Heart left ventricle (tissue), 16 donors: ENCODE measurements around the gene MAP3K4. TPM values are rescaled to one million over a fixed set of nuclear protein-coding genes. Genes with fewer than 3 reads are reported as not detected.
A peak's percentile ranks its signal among the peaks of the same experiment; 100 is the strongest.
"Not testable (repeated sequence)": the region's sequence is repeated elsewhere in the genome, so short reads cannot be mapped to it uniquely, and the experiment has no call there.

Experiments
- ATAC-seq, 4 donors: fragments of 200-7000 bp; cut with Tn5 transposase; one replicate each; pipeline ENCODE4 v1.9.1; 2020 to 2022; ENCODE audit warnings: moderate library complexity in 4 of 4, mild to moderate bottlenecking in 3 of 4, moderate number of reproducible peaks in 1 of 4
- DNase-seq, 5 donors: peaks; one replicate each; pipeline ENCODE4 v3.0.0-alpha.2; 2020
- H3K27ac ChIP-seq, 12 donors: fragments of 200-600 bp; sonication (generic) in 4 of 12; one replicate each; pipeline versions ENCODE4 v1.5.0 to v1.8.0; 2016 to 2022; ENCODE audit warnings: mild to moderate bottlenecking in 2 of 12
- H3K27me3 ChIP-seq, 9 donors: fragments of 200-600 bp; sonication (generic) in 2 of 9; one replicate each; pipeline versions ENCODE4 v1.5.1 to v1.8.0; 2016 to 2022; ENCODE audit warnings: mild to moderate bottlenecking in 3 of 9
- H3K36me3 ChIP-seq, 9 donors: fragments of 200-600 bp; sonication (generic) in 2 of 9; one replicate each; pipeline versions ENCODE4 v1.5.0 to v1.8.0; 2018 to 2022; ENCODE audit warnings: mild to moderate bottlenecking in 2 of 9
- H3K4me1 ChIP-seq, 12 donors: fragments of 200-600 bp; sonication (generic) in 4 of 12; one replicate each; pipeline versions ENCODE4 v1.5.0 to v1.8.0; 2016 to 2022; ENCODE audit warnings: mild to moderate bottlenecking in 3 of 12
- H3K4me3 ChIP-seq, 12 donors: fragments of 200-600 bp; sonication (generic) in 4 of 12; one replicate each; pipeline versions ENCODE4 v1.5.0 to v1.8.0; 2017 to 2022; ENCODE audit warnings: mild to moderate bottlenecking in 9 of 12, moderate library complexity in 4 of 12
- H3K9me3 ChIP-seq, 12 donors: fragments of 200-600 bp; sonication (generic) in 4 of 12; one replicate each; pipeline versions ENCODE4 v1.5.0 to v1.8.0; 2016 to 2022; ENCODE audit warnings: mild to moderate bottlenecking in 1 of 12
- POLR2A ChIP-seq, 2 donors: fragments of 450-650 bp; IDR thresholded peaks; one replicate each; pipeline ENCODE4 v1.6.1; 2017; ENCODE audit warnings: antibody characterized with exemption in 2 of 2, mild to moderate bottlenecking in 2 of 2, moderate library complexity in 2 of 2
- WGBS, 4 donors: extraction: QIAGEN DNeasy Blood & Tissue Kit in 2 of 4; methylation state at CpG; one replicate each; pipeline versions ENCODE4 v1.1.5 to v1.1.7; 2013 to 2018; 5-methylcytosine and 5-hydroxymethylcytosine counted together
- intact Hi-C, 10 donors: fragments of 100-400 bp; cut with DNase I; formaldehyde crosslinking; loops; one replicate each; pipeline versions ENCODE4 v1.11.1 to v1.14.2; 2022
- polyA plus RNA-seq, 2 donors: library from polyadenylated mRNA; stranded (reverse); fragments of 200-250 nt; gene quantifications; one replicate each; pipeline ENCODE4 v1.2.3, GENCODE V29; 2013
- total RNA-seq, 9 donors: library from RNA; depleted of rRNA in 2 of 9; stranded (reverse); fragments of >200 nt in 2 of 9; fragmentation: NEBNext Ultra II Directional in 3 of 9; extraction: Animal tissue kit (Norgen Biotek cat#: 25700) in 3 of 9; gene quantifications; one replicate each; pipeline versions ENCODE4 v1.1.0 to v1.2.4, GENCODE V29; 2016 to 2023
- TF ChIP-seq, protein P1 (sequence below), 12 donors: fragments of 200-600 bp; sonication (generic) in 4 of 12; IDR thresholded peaks; one replicate each; pipeline versions ENCODE4 v1.5.0 to v1.8.0; 2018 to 2022; ENCODE audit warnings: antibody characterized with exemption in 12 of 12, mild to moderate bottlenecking in 5 of 12
- donor health status: ischemic (EF 13 %, LVEDD 7.1; RV severe dilation, severe dysfunction).
- donor health status: healthy with polysubstance abuse.
- donor health status: DM: no; HTN: yes; CAD: no.
- donor health status: DM: no; HTN: no; CAD: no.
- donor health status: ischemic (EF 25% LVEDD 6.9; RV normal size, moderate dysfunction).
- donor health status: ischemic (EF 25% LVEDD 5.7; RV mildly dilated, moderate dysfunction).
- donor health status: healthy.
- donor health status: DM: yes; HTN: yes; CAD: no.
- donor health status: ischemic (EF 35%, LVEDD 5.7; RV mildly dilated, moderate dysfunction).
- donor health status: nonischemic (EF 11% LVEDD 7.7; RV severe dilation, severe dysfunction).
- donor health status: DM: yes; HTN: yes; CAD: no.
- donor health status: PGD.
- donor health status: ischemic (EF 29% LVEDD 5.4; RV normal size, mild dysfunction).
- donor health status: nonischemic (EF 23%, LVEDD 6.1; RV moderate dilation, normal function).

Gene MAP3K4
- total and polyA plus RNA-seq, 11 donors: 9.2 to 39.1 (median 28.4) TPM

DNA sequence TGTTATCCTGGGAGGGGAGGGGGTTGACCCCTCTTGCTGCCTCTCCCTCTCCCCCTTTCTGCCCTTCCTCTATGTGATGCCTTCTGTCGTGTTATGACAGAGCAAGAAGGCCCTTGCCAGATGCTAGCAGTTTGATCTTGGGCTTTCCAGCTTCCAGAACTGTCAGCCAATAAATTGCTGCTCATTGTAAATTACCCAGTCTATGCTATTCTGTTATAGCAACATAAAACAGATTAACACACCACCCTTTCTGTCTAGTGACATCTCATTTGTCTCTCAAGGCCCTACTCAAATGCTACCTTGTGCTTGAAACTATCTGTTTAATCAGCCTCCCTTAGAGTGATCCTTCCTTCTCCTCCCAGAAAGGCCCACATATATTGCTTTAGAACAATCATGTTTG lies 16.4 kb upstream of the MAP3K4 start:
- H3K9me3 ChIP-seq: no peaks in the 10 kb centered on the region
- no peaks in the 10 kb centered on the region for H3K36me3 ChIP-seq
- peak overlapping the region in 8 of 12 donors; percentile 57 to 85 (median 79) for H3K27ac ChIP-seq
- no peak overlapping the region for H3K4me3 ChIP-seq
- TF ChIP-seq, protein P1, sequence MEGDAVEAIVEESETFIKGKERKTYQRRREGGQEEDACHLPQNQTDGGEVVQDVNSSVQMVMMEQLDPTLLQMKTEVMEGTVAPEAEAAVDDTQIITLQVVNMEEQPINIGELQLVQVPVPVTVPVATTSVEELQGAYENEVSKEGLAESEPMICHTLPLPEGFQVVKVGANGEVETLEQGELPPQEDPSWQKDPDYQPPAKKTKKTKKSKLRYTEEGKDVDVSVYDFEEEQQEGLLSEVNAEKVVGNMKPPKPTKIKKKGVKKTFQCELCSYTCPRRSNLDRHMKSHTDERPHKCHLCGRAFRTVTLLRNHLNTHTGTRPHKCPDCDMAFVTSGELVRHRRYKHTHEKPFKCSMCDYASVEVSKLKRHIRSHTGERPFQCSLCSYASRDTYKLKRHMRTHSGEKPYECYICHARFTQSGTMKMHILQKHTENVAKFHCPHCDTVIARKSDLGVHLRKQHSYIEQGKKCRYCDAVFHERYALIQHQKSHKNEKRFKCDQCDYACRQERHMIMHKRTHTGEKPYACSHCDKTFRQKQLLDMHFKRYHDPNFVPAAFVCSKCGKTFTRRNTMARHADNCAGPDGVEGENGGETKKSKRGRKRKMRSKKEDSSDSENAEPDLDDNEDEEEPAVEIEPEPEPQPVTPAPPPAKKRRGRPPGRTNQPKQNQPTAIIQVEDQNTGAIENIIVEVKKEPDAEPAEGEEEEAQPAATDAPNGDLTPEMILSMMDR (IDR thresholded peaks at IDR 0.05): no peak
- no peak for TF ChIP-seq POLR2A (IDR thresholded peaks at IDR 0.05)
- ATAC-seq (no peak), DNase-seq (no peak)
- intact Hi-C loops: no loop called here
- peaks cover 0 to 32% (median 19%) of the 10 kb centered on the region in 12 donors for H3K4me1 ChIP-seq
- 52 to 70% (median 58%) methylated on average over 1 of the region's 1 CpG for WGBS, 4 donors
- H3K27me3 ChIP-seq: no peaks in the 10 kb centered on the region

DNA sequence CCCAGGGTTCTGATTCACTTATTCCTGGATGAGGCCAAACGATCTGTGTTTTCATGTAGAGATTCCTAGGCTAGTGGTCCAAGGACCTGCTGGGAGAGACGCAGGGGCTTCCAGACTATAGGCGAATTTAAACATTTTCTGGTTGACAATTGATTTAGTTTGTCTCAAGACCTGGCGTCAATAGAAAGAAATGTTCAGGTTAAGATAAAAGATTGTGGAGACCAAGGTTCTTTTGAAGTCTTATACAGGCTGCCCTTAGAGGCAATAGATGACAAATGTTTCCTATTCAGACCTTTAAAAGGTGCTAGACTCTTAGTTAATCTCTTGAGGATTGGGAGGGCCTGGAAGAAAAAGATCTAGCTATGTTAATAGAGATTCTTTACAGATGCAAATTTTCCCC lies 15.6 kb upstream of the MAP3K4 start:
- H3K36me3 ChIP-seq, intact Hi-C loops, ATAC-seq, H3K27me3 ChIP-seq, H3K27ac ChIP-seq, H3K4me3 ChIP-seq, H3K9me3 ChIP-seq, DNase-seq: not testable (repeated sequence)
- peaks cover 0 to 32% (median 19%) of the 10 kb centered on the region in 12 donors for H3K4me1 ChIP-seq
- WGBS, 4 donors: 88 to 97% (median 93%) methylated on average over 4 of the region's 4 CpGs

DNA sequence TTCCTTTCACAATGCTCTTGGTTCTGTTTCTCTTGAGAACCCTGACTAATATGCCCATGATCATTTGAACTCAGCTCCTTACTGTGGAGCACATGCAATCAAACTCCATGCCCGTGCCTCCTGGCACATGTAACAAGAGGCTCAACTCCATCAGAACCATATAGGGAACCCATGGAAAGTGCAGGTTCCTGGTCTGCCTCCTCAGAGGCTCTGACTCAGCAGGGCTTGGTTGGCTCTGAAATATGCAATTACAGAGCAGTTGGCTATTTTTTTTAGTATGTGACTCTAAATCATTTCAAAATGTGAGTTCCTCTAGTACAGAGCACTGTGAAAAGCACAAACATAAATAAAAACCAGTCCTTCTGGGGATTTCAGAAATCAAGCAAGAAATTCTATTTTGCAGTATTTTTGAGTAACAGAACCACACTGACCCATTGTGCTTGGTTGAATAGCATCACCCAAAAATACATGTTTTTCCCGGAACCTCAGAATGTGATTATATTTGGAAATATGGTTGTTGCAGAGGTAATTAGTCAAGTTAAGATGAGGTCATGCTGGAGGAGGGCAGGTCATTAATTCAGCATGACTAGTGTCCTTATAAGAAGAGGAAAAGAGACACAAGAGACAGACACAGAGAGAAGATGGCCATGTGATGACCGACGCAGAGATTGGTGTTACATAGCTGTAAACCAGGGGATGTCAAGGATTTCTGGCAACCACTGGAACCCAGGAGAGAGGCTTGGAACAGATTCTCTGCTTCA lies 13.2 kb upstream of the MAP3K4 start:
- no peak for ATAC-seq
- peaks cover 0 to 21% (median 13%) of the 10 kb centered on the region in 12 donors for H3K4me1 ChIP-seq
- no peak for TF ChIP-seq POLR2A (IDR thresholded peaks at IDR 0.05)
- TF ChIP-seq, protein P1 (IDR thresholded peaks at IDR 0.05): no peak
- no peaks in the 10 kb centered on the region for H3K36me3 ChIP-seq
- DNase-seq: no peak
- WGBS, 4 donors: 71 to 85% (median 79%) methylated on average over 4 of the region's 4 CpGs
- no peak overlapping the region for H3K4me3 ChIP-seq
- peaks cover 0 to 4% (median 0%) of the 10 kb centered on the region in 12 donors for H3K9me3 ChIP-seq
- no peaks in the 10 kb centered on the region for H3K27me3 ChIP-seq
- H3K27ac ChIP-seq: no peak overlapping the region
- intact Hi-C loops: no loop called here

DNA sequence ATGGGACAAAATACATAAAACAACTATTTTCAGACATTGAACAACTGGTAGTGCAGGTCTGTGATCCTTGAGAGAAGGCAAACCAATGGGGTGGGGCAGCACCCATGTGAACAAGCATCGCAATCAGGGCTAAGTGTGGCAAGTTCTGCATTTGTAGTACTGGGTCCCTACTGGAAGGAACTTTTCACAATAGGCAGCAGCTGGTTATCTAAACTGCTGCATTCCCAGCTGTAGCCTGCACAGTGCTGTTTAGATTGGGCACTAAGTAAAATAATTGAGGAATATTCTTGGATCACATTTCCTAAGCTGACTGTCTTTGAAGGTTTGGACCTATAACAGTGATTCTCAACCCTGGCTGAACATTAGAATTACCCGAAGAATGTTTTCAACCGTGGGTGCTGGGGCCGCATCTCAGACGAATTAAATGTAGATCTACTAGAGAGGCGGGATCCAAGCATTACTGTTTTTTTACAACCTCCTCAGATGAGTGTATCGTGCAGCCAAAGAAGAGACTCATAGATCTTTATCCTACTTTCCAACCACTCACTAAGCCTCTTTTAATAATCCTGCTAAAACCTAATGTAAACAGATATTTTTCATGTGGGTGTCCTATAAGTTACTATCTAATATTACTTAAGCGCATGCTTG lies 12.4 kb upstream of the MAP3K4 start:
- ATAC-seq (peak in 1 of 4 donors; percentile 51), DNase-seq (no peak)
- WGBS, 4 donors: 71 to 84% (median 73%) methylated on average over 8 of the region's 8 CpGs
- H3K9me3 ChIP-seq: peaks cover 0 to 9% (median 0%) of the 10 kb centered on the region in 12 donors
- H3K27ac ChIP-seq: no peak overlapping the region
- H3K4me3 ChIP-seq: no peak overlapping the region
- TF ChIP-seq POLR2A (IDR thresholded peaks at IDR 0.05): no peak
- TF ChIP-seq, protein P1 (IDR thresholded peaks at IDR 0.05): no peak
- intact Hi-C loops: no loop called here
- H3K36me3 ChIP-seq: no peaks in the 10 kb centered on the region
- no peaks in the 10 kb centered on the region for H3K27me3 ChIP-seq
- H3K4me1 ChIP-seq: peaks cover 0 to 13% (median 6%) of the 10 kb centered on the region in 12 donors

DNA sequence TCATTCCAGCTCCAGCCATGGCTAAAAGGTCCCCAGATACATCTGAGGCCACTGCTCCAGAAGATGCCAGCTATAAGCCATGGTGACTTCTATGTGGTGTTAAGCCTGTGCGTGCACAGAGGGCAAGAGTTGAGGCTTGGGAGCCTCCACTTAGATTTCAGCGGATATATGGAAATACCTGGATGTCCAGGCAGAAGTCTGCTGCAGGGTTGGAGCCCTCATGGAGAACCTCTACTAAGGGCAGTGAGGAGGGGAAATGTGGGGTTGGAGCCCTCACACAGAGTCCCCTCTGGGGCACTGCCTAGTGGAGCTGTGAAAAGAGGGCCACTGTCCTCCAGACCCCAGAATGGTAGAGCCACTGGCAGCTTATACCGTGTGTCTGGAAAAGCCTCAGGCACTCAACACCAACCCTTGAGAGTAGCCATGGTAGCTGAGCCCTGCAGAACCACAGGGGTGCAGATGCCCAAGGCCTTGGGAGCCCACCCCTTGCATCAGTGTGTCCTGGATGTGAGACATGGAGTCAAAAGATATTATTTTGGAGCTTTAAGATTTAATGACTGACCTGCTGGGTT lies 8.1 kb upstream of the MAP3K4 start:
- DNase-seq, ATAC-seq, H3K4me3 ChIP-seq, H3K27ac ChIP-seq, intact Hi-C loops, H3K4me1 ChIP-seq, H3K27me3 ChIP-seq, H3K36me3 ChIP-seq: not testable (repeated sequence)
- H3K9me3 ChIP-seq: peaks cover 0 to 14% (median 0%) of the 10 kb centered on the region in 12 donors
- 80 to 100% (median 97%) methylated on average over 2 to 3 of the region's 3 CpGs for WGBS, 4 donors
